ENCODE measurements around the gene ZNF385C.
A peak's percentile ranks its signal among the peaks of the same experiment; 100 is the strongest.

Gene ZNF385C

DNA sequence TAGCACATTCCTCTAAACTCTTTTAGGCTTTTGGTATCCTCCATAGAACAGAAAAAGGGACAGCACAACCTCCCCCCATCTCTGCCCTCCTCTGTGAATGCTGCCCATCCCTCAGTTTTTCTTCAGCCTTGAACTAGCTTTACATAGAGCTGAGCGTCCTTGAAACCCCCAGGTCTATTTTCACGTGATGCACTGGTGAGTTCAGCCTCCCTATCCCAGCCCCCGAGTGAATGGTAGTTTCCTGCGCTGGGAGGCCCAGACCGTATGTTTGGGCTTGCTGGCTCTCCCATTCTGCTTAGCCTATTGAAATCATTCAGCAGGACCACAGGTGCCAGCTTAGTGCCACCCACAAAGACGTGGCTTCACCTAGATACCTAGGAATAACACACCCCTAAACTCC lies 22.5 kb downstream of the ZNF385C start:
- DNase-seq: no peak

GRCh38 chr17:42072323-42073187 lies 25.7 kb downstream of the ZNF385C start:
- DNase-seq: peak; percentile 37

- no peak for DNase-seq
These were observed 26.5 kb downstream of the ZNF385C start for GRCh38 chr17:42071810-42072209.

GRCh38 chr17:42068979-42069378 lies 29.3 kb downstream of the ZNF385C start:
- DNase-seq: no peak

DNA sequence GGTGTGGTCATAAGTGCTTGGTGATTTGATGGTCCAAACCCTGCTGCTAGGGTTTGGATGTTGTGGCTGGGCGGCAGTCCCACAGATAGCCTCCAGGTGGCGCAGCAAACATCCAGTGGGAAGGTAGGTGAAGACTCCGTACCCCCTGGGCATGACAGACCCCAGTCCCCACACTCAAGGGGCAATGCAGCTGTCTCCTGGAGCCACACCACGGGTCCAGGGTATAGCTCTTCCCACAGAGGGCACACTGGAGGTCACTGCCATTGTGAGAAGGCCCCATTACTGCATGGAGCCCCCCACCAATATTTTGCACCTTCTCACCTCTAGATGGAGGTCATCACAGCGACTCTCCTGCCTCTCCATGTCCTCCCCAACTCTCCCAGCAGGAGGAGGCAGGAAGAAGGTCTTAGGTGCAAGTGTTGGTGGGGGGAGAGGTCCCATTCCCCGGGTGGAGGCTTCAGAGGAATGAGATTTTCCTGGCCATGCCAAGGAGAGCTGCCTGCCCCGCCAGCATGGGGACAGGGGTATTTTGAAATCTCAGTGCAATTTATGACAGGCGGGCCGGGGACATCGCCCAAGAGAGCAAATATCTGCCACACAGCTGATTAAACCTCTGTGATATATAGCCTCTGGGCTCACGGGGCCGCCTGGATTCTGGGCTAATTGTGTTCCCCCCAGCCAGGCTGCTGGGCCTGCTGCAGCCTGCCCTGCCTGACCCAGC lies 30.7 kb downstream of the ZNF385C start:
- DNase-seq: peak; percentile 61

DNA sequence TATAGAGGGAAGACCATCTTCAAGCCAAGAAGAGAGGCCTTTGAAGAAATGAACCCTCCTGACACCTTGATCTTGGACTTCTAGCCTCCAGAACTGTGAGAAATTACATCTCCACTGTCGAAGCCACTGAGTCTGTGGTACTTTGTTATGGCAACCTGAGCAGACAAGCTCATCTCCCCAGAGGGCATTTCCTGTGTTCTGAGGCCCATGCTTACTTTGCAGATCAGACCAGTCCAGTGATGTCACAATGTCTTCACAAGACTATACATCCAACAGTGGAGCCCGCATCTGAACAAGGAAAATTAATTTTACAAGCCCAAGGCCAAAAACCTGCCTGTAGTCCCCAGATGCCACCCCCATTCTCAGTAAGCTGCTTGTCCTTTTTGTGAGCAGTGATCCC lies 33.1 kb downstream of the ZNF385C start:
- no peak for DNase-seq

- no peak for DNase-seq
These were observed 35.6 kb downstream of the ZNF385C start for GRCh38 chr17:42062681-42063080.

DNA sequence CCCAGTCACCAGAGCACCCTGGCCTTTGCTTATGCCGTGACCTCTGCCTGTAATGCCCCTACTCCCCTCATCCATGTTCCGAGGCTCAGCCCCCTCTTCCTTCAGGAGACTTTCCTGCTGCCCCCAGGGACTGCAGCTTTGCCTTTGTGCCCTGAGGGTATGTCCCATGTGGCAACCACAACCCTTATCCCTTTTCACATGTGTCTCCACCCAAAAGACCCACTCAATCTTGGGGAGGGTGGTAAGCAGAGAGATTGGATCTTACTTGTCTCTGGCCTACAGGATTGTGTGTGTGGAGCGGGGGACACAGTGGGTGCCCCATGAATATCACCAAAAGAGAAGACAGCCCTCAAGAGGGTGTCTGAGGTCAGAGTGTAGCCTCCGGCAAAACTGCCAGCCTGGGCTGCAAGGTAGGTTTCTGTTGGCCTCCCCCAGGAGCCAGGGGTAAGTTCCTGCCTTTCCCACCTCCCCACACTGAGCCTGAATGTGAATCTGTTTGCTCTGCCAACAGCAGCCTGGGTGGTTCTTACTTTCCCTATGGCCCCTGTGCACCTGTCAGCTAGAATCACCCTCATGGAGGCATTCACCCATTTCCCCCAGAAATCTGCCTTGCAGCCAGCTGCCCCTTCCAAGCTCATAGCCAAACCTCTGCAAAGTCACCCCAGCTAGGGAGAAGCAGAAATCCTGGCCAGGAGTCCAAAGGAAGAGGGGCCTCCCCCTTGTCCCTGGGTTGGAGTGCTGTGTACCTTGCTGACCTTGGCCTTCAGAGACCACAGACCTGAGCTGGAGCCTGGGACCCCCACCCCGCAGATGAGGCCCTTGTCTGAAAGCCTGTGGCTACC lies 36.4 kb downstream of the ZNF385C start:
- DNase-seq: no peak

DNA sequence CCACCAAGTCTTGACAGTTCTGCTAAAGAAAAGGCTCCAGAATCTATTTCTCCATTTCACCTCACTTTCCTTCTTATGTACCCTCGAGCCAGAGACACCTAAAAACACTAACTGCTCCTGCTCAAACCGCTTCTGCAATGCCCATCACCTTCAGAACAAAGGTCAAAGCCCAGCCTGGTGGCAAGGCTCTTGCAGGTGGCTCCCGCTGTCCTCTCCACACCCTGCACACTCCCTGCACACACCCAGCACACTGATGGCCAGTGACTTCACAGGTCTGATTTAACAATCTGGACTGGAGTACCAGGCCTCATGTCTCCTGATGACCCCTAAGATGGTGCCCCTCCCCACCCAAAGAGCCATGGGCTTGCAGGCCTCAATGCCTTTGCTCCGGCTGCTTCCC lies 38.0 kb downstream of the ZNF385C start:
- DNase-seq: no peak

- no peak for DNase-seq
These were observed 38.5 kb downstream of the ZNF385C start for GRCh38 chr17:42059815-42060214.

DNA sequence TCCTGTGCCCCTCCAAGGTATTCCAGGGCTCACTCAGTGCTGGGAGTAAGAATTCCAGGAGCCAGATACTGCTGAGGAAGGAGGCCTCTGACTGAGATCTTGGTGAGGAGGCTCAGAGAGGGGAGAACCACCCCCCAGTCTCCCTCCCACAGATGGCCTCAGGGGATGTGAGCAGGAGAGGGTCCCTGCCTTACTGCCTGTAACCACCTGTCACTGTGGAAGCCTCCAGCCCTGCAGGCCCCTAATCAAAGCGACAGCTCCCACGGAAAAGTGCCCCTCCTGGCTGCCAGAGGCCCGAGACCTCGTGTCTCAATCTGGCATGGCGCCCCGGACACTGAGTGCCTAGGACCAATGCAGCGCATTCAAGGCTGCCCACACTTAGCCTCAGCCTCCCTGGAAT lies 40.2 kb downstream of the ZNF385C start:
- no peak for DNase-seq

DNA sequence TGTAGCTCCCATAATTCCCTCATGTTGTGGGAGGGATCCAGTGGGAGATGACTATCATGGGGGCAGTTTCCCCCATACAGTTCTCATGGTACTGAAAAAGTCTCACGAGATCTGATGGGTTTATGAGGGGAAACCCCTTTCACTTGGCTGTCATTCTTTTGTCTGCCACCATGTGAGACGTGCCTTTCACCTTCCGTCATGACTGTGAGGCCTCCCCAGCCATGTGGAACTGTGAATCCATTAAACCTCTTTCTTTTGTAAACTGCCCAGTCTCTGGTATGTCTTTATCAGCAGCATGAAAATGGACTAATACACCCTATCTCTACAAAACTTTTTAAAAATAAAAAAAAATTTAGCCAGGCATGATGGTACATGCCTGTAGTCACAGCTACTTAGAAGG lies 41.6 kb downstream of the ZNF385C start:
- DNase-seq: no peak

DNA sequence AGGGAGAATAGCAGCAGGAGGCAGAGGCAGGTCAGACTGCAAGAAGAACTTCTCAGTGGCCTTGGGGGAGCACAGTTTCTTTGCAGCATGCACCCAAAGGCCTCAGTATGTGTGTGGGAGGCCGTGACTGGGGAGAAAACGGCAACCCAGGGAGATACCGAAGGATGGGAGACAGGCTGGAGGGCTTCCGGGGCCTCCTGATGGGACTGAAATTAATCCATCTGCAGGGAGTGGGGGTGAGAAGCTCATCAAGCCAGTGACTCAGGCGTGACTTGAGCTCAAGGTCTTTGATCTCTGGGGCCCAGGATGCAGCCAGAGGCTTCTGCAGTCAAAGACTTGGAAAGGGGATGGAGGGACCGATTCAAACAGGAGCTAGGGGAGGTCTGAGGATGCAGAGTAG lies 42.8 kb downstream of the ZNF385C start:
- DNase-seq: no peak

GRCh38 chr17:42055027-42055426 lies 43.2 kb downstream of the ZNF385C start:
- no peak for DNase-seq

- DNase-seq: no peak
These were observed 44.4 kb downstream of the ZNF385C start for GRCh38 chr17:42053731-42054500.

DNA sequence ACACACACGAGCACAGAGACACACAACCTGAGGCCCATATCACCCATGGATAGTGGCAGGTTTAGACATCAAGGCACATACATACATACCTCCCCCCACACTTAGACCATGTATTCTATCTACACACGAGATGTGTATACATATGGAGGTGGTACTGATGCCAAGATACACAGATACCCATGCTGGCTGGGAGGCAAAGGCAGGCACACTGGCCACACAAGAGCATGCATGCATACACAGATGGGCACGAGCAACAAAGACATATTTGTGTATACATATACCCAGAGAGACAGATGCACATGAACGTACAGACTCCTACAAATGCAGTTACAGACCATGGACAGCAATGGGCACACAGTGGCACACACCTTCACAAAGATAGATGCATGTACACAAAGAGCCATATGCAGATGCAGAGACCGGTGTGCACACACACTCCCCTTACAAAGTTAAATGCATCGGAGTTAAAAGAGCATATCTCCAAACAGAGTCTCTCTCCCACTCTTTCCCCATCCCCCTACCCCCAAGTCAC lies 45.9 kb downstream of the ZNF385C start:
- DNase-seq: no peak

DNA sequence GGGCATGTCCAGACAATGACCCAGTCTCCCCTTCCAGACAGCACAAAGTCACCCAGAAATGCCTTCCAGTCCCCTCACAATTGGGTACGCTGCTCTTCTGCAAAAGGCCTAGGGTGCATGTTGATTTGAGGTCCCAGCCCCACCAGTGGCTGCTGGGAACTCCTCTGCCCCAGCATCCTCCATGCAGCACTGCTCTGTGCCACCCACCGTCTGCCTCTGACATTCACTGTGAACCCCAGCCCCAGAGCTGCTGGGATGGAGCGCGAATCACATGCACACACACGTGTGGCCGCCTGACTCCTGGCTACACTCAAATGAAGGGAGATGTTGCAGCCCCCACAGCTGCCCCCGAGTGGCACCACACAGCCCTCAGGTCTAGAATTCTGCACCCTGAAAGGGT lies 46.6 kb downstream of the ZNF385C start:
- DNase-seq: no peak

GRCh38 chr17:42051013-42051400 lies 47.3 kb downstream of the ZNF385C start:
- DNase-seq: no peak

DNA sequence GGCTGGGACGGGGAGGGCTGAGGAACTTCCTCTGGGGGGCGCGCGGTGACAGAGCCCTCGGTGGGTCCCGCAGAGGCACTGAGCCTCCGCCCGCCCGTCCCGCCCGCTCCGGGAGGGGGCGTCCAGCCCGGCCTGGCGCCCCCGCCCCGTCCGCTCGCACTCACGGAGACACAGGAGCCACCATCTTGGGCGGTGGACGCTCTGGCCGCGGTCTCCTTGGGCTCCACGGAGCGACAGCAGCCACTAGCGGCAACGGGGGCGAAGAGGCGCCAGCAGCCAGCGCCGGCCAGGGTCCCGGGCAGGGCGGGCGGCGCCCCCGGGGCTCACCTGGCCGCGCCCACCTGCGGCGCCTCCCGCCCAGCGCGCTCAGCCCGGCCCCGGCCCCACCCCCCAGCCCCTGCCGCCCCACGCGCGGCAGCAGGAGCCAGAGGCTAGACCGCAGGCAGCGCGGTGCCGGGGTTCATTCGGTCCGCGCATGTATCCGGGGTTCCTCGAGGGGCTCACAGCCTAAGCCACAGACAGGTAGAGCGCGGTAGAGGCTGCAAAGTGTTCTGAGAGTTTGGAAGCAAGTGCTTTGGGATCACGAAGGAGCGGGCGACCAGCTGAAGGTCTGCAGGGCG lies 47.8 kb downstream of the ZNF385C start, which contains the start of gene C17orf113:
TSS of gene C17orf113 (minus strand) at position 209 of the 620 bp plus-strand sequence. CDS start 7,225 bp downstream, outside the sequence.
- DNase-seq: peak; percentile 73

- DNase-seq: no peak
These were observed 48.4 kb downstream of the ZNF385C start for GRCh38 chr17:42049834-42050392.

DNA sequence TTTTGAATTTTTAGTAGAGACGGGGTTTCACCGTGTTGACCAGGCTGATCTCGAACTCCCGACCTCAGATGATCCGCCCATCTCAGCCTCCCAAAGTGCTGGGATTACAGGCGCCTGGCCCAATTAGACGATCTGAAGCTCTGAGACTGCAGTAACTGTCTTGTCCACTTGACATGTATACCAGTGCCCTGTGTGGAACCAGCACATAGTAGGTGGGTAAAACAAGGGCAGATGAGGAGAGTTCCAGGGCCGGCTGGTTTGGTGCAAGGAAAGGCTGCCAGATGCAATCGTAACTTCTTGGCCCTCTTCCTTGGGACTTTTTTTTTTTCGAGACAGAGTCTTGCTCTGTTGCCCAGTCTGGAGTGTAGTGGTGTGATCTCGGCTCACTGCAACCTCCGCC lies 50.9 kb downstream of the ZNF385C start:
- DNase-seq: no peak
